Esophagus squamous epithelium (tissue), 4 donors: ENCODE data around the gene PNLIPRP1.

ENCODE experiments used
- CTCF ChIP-seq, 6 experiments: fragments of 450-650 bp in 4 of 6; fragments of 200-600 bp in 2 of 6; sonication (generic) in 2 of 6; IDR thresholded peaks; one replicate each; pipeline ENCODE4 v1.5.1; 2016 to 2019; ENCODE audit warnings: antibody characterized with exemption in 6 of 6, mild to moderate bottlenecking in 4 of 6, moderate library complexity in 4 of 6
- POLR2A ChIP-seq, 4 donors: fragments of 450-650 bp; IDR thresholded peaks; one replicate each; pipeline ENCODE4 v1.6.1; 2017; ENCODE audit warnings: antibody characterized with exemption in 4 of 4, mild to moderate bottlenecking in 4 of 4, moderate library complexity in 3 of 4

DNA sequence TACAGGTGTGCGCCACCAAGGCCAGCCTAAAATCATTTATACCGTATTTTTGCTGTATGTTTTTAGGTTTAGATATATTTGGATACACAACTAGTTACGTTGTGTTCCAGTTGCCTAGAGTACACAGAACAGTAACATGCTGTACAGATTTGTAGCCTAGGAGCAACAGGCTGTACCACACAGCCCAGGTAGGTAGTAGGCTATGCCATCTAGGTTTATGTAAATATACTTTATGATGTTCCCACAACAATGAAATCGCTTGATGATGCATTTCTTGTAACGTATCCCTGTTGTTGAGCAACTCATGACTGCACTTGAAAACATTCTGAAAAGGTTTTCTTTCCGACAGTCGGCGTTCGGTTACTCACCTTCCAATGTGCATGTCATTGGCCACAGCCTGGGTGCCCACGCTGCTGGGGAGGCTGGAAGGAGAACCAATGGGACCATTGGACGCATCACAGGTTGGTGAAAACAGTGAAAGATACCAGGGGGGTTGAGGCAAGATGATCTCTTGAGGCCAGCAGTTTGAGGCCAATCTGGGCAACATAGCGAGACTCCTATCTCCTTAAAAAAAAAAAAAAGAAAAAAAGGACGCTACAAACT, 37.3 kb upstream of the PNLIPRP1 start:
- TF ChIP-seq CTCF (IDR thresholded peaks at IDR 0.05), result no peak
- TF ChIP-seq POLR2A (IDR thresholded peaks at IDR 0.05), result no peak
